A204.1 (cell line): ENCODE data around the gene FBLN2.

Experiments
- FAIRE-seq: peaks from 2 replicates; lab custom pipeline; 2012; peaks lifted over from hg19 to GRCh38; lab: Jason Lieb, UNC

FBLN2 gene

GRCh38 chr3:13624671-13625125 lies 75.8 kb downstream of the FBLN2 start:
- FAIRE-seq, result no peak

DNA sequence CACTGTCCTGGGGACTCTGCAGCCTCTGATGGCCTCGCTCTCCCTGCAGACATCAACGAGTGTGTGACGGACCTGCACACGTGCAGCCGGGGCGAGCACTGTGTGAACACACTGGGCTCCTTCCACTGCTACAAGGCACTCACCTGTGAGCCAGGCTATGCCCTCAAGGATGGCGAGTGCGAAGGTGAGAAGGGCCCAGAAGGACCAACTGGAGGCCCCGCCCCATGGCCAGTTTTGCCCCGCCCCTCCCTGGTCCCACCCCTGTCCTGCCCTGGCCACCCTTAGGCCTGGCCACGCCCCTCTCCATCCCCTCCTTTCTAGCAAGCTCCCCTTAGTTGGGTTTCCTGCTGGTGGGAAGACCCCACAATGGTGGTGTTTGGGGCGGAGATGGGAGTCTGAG lies 77.5 kb downstream of the FBLN2 start:
- FAIRE-seq, result no peak

- no peak for FAIRE-seq
Observed at GRCh38 chr3:13626915-13627460, 78.1 kb downstream of the FBLN2 start.

DNA sequence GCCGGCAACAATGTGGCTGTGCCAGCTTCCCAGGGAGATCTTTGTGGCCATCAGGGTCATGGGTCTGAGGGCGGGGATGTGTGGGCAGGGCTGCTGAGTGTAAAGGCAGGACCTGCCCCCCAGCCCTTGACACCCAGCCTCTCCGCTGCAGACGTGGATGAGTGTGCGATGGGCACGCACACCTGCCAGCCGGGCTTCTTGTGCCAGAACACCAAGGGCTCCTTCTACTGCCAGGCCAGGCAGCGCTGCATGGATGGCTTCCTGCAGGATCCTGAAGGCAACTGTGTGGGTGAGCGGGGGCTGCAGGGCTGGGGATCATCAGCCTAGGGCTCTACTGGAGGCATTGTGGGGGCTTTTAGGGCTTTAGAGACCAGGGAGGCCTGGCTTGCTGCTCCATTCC lies 78.8 kb downstream of the FBLN2 start:
- FAIRE-seq, result no peak

GRCh38 chr3:13628432-13628831 lies 79.5 kb downstream of the FBLN2 start:
- FAIRE-seq, result no peak

GRCh38 chr3:13628841-13629551 lies 80.1 kb downstream of the FBLN2 start:
- FAIRE-seq, result no peak

DNA sequence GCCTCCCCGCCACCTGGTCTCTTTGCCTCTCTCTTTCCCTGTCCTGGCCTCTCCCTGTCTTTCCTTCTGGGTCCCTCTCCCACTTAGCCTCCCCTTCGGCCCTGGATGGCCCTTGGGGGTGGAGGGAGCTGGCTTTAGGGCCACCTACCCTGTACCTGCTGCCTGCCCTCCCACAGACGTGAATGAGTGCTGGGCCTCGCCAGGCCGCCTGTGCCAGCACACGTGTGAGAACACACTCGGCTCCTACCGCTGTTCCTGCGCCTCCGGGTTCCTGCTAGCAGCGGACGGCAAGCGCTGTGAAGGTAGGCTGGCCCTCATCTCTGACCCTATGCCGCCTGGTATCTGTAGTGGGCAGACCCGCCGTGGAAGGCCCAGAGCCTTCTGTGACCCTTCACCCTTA lies 80.7 kb downstream of the FBLN2 start:
- no peak for FAIRE-seq

GRCh38 chr3:13631256-13631655 lies 82.3 kb downstream of the FBLN2 start:
- no peak for FAIRE-seq

DNA sequence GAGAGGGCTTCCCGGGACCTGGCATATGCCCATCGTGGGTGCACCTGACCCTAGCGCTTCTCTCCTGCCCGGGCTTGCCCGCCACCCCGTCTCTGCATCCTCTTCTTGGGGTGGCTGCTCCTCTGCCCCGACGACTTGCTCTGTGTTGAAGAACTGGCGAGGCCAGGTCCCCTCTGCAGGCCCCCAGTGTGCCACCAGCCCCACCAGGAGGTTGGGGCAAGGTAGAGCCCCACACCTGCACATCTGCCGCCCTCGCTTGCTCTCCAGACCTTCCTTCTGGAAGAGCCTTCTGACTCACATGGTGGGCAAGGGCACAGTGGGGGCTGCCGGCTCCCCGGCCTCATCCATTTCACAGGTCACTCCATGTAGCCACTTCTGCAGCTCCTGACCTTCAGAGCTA lies 84.3 kb downstream of the FBLN2 start:
- no peak for FAIRE-seq

DNA sequence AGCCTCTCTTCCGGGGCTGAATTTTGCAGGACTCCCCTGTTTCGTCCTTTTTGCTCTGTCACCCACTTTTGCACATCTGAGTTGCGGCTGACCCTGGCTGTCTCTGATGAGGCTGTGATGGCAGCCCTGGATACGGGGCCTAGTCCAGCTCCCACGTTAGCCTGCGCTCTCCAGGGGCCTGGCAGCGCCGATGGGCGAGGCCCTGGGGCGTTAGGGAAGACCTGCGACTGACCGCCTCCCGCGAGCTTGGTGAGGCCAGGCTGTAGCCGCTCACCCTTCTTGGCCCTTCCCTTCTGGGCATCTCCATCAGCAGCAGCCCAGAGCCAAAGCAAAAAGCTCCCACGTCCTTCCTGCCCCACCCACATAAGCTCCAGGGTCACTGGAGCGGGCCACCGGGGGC lies 85.2 kb downstream of the FBLN2 start:
- FAIRE-seq, result no peak

DNA sequence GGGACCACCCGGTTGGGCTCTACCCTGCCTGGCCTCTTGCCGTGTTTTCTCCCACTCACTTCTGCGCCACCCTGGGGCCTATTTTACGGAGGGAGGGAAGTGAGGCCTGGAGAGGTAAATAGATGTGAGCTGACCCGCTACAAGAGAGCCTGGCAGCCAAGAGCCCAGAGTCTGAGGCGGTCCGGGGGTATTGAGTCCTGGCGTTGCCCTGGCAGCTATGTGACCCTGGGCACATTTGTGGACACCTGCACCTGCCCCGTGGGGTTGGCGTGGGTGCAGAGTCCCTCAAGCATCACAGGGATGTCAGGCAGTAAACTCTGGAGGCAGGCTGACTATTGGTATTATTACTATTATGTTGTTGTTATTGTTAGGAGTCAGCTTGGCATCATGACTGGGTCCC lies 85.7 kb downstream of the FBLN2 start:
- no peak for FAIRE-seq

DNA sequence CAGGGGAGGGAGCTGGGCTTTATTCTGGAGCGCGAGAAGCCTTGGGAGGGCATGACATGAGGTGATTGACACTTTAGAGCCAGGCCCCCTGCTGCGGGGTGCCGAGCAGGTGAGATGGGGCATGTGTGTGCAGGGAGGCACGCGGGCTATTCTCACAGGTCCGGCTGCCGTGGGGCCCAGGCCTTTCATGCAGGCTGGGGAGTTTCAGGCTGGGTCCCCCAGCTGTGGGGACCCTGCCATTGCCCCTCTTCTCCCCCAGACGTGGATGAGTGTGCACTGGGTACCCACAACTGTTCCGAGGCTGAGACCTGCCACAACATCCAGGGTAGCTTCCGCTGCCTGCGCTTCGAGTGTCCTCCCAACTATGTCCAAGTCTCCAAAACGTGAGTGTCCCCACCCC lies 87.3 kb downstream of the FBLN2 start:
- no peak for FAIRE-seq

GRCh38 chr3:13636874-13637273 lies 87.9 kb downstream of the FBLN2 start:
- no peak for FAIRE-seq

DNA sequence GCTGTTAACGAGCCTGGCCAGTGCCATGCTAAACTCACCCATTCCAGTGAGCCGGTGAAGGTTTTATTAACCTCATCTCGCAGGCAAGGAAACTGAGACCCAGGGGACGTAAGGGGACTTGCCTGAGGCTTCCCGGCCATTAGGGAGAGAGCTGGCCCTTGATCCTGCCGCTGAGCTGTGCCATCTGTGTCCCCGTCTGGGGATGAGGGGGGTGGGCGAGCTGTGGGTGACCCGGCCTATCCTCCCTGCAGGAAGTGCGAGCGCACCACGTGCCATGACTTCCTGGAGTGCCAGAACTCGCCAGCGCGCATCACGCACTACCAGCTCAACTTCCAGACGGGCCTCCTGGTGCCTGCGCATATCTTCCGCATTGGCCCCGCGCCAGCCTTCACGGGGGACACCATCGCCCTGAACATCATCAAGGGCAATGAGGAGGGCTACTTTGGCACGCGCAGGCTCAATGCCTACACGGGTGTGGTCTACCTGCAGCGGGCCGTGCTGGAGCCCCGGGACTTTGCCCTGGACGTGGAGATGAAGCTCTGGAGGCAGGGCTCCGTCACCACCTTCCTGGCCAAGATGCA lies 88.5 kb downstream of the FBLN2 start:
- no peak for FAIRE-seq

DNA sequence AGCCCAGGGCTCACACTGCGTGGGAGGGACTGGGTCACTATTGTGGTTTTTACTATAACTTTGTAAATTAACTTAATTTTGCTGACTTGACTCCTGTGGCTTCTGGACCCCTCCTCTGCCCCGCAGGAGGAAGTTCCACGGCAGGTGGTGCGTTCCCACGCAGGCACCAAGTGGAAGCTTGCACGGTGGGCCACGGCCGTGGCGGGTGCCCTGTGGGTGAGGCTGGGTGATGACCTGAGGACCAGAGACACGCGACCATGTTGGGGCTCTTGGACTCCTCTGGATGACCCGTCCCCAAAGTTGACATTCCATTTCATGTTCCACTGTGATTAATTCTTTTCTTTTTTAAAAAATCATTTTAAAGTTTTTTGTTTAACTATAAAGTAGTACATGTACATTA lies 89.0 kb downstream of the FBLN2 start:
- no peak for FAIRE-seq

- no peak for FAIRE-seq
Observed at GRCh38 chr3:13638927-13639326, 90.0 kb downstream of the FBLN2 start.

GRCh38 chr3:13642597-13642996 lies 93.7 kb downstream of the FBLN2 start:
- no peak for FAIRE-seq

- FAIRE-seq, result no peak
Observed at GRCh38 chr3:13644341-13645117, 95.6 kb downstream of the FBLN2 start.

DNA sequence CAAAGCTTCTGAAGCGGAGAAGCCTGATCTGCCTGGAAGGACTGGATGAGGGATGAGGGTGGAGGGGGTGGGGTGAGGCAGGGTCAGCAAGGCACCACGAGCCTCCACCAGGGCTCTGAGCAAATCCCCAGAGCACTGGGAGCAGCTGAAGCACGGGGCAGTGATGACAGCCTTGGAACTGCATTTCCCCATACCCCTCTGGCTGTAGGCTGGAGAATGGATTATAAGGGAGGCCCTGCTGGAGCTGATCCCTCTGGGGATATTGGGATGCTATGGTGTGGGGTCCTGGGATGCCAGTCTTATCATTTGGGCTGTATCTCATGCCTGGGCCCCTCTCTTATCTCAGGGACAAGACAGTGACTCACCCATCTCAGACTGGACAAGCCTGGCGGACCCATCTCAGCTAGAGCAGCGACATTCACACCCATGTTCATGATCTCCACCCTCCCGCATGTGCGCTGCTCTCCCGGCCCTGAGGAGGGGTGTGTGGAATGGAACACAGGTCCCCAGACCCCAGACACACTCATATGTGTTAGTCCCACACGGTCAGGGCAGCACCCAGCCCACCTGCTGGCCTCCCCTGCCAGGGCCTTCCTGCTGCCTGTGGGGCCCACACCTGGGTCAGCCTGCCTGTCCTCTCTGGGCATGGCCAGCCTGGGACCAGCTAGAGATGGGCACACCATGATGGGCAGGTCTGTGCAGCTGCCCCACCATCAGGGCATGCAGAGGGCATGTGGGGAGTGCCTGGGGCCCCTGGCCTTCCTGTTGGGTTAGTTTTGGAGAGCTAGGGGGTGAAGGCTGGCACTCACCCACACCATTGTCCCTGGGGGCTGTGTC lies 97.1 kb downstream of the FBLN2 start:
- no peak for FAIRE-seq

- FAIRE-seq, result no peak
Observed at GRCh38 chr3:13647298-13648059, 98.6 kb downstream of the FBLN2 start.
